ENCODE measurements around the gene KCTD3.
A peak's percentile ranks its signal among the peaks of the same experiment; 100 is the strongest.

KCTD3 gene

GRCh38 chr1:215567491-215568298 lies 591 bp downstream of the KCTD3 start (continued):
- TF ChIP-seq ZNF416 (tag by site-specific recombination; IDR thresholded peaks at IDR 0.05) = no peak
- TF ChIP-seq BCL11A (tag by site-specific recombination; IDR thresholded peaks at IDR 0.05; ENCODE audit: low read depth) = no peak
- TF ChIP-seq ZNF324 (tag by site-specific recombination; IDR thresholded peaks at IDR 0.05) = no peak
- TF ChIP-seq IKZF3 (tag by site-specific recombination; IDR thresholded peaks at IDR 0.05) = 0 out of 2 replicates have a peak, but pooled peaks have one; percentile 10
- TF ChIP-seq PATZ1 (tag by site-specific recombination; IDR thresholded peaks at IDR 0.05) = peak; percentile 79
- no peak for TF ChIP-seq ZNF621 (tag by site-specific recombination; IDR thresholded peaks at IDR 0.05)
- TF ChIP-seq ZNF777 (tag by site-specific recombination; IDR thresholded peaks at IDR 0.05; ENCODE audit: borderline replicate concordance) = no peak
- no peak for TF ChIP-seq ZNF404 (tag by site-specific recombination; IDR thresholded peaks at IDR 0.05)
- TF ChIP-seq ZNF354C (tag by site-specific recombination; IDR thresholded peaks at IDR 0.05; ENCODE audit: borderline replicate concordance, low read depth) = no peak
- TF ChIP-seq ZNF155 (tag by site-specific recombination; IDR thresholded peaks at IDR 0.05) = no peak

- Histone ChIP-seq H3K4me1 (ENCODE audit: control insufficient read depth, insufficient read depth, low read length) (peaks cover 12% of the 10 kb centered on the region; the same call in 1 of the 2 replicates), H3K36me3 (ENCODE audit: control insufficient read depth in 2 of 2, insufficient read depth in 1 of 2, low read length in 2 of 2) (no peaks in the 10 kb centered on the region), H3K4me3 (ENCODE audit: low read depth, low read length) (peak overlapping the region; percentile 81), H3K27ac (ENCODE audit: extremely low read depth, low read depth, low read length) (peak overlapping the region; percentile 97), H3K9me3 (ENCODE audit: control insufficient read depth, insufficient read depth, low read depth, low read length) (no peaks in the 10 kb centered on the region)
- CTCF ChIA-PET = no interaction called here
- POLR2A ChIA-PET = interaction anchor here (0.6 to 1.9 kb wide), 4 partner anchors 12 to 100 kb away, joined by 3 to 7 read pairs (median 4); no protein-coding TSS in a partner anchor
- no peak for TF ChIP-seq ZNF488 (tag by site-specific recombination; IDR thresholded peaks at IDR 0.05)
- TF ChIP-seq ZNF621 (tag by site-specific recombination; IDR thresholded peaks at IDR 0.05) = no peak
- TF ChIP-seq INSM2 (tag by site-specific recombination; IDR thresholded peaks at IDR 0.05) = no peak
- TF ChIP-seq, protein P1, sequence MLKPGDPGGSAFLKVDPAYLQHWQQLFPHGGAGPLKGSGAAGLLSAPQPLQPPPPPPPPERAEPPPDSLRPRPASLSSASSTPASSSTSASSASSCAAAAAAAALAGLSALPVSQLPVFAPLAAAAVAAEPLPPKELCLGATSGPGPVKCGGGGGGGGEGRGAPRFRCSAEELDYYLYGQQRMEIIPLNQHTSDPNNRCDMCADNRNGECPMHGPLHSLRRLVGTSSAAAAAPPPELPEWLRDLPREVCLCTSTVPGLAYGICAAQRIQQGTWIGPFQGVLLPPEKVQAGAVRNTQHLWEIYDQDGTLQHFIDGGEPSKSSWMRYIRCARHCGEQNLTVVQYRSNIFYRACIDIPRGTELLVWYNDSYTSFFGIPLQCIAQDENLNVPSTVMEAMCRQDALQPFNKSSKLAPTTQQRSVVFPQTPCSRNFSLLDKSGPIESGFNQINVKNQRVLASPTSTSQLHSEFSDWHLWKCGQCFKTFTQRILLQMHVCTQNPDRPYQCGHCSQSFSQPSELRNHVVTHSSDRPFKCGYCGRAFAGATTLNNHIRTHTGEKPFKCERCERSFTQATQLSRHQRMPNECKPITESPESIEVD (tag by site-specific recombination; IDR thresholded peaks at IDR 0.05) = peak; percentile 96
- TF ChIP-seq PRDM1 (tag by site-specific recombination; IDR thresholded peaks at IDR 0.05) = peak; percentile 2; the same call in 1 of the 2 replicates
Measured at GRCh38 chr1:215568299-215568692, 1.2 kb downstream of the KCTD3 start.
